Posterior vena cava (tissue), 2 donors: ENCODE results near the gene C1QB. TPM values are rescaled to one million over a fixed set of nuclear protein-coding genes. Genes with fewer than 3 reads are reported as not detected.

Experiments
- DNase-seq: peaks from one replicate; pipeline ENCODE4 v3.0.0-alpha.2; 2020; ENCODE audit warnings: low spot score
- intact Hi-C, 2 donors: fragments of 100-400 bp; cut with DNase I; formaldehyde crosslinking; loops; one replicate each; pipeline versions ENCODE4 v1.14.1 to v1.14.2; 2022 to 2023
- microRNA-seq, 2 donors: library from miRNA; unstranded; fragments of <30 nt; microRNA quantifications; one replicate each; pipeline ENCODE4 v1.2.0, GENCODE V29; 2020 to 2021; ENCODE audit warnings: borderline microRNAs expressed in 2 of 2
- total RNA-seq, 2 donors: library from RNA; stranded (reverse); fragmentation: NEBNext Ultra II Directional; extraction: Animal tissue kit (Norgen Biotek cat#: 25700); gene quantifications; one replicate each; pipeline ENCODE4 v1.2.1, GENCODE V29; 2021
- donor health status: DM: yes; HTN: yes; CAD: no.
- donor health status: DM: yes; HTN: yes; CAD: no.

The C1QB gene
- total RNA-seq, 2 donors from 2014 or later: 125 to 441 TPM

DNA sequence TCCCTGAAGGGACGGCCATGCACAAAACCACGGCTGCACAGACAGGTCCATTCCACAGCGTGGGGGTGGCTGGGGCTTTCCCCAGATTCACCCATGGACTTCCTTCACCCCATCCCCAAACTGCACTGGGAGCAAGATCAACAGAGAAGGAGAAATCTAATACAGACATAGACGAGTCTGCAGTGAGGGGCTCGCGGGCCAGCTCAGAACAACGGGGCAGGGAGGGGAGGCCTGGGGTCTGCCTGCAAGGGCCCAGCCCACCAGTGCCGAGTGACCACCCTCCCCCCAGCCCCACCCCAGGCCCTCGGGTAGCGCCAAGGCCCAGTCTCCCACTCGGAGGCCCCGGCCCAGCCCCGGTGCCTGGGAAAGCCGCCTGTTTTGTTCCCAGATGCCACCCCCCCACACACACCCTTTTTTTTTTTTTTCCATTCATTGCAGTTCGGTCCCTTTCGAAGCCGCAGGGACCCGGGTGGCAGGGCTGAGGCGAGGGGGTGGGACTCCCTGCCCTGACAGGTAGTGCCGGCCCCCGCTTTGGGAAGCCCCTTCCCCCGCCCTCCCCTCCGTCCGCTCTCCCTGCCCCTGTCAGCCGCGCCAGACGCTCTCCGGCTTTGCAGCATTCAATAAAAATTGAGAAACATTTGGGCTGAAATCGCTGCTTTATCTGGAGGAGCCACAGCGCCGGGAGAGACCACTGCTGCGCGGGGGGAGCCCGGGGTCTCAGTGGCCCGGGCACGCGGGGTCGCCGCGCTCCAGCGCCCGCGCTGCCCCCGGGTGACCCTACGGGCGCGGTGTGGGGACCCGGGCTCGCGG, 57.1 kb downstream of the C1QB start:
- intact Hi-C loops: loop anchor here in 1 of 2 donors (10.0 kb wide), 1 partner anchor 225 kb away; no protein-coding TSS in a partner anchor
- peak; percentile 90 for DNase-seq

DNA sequence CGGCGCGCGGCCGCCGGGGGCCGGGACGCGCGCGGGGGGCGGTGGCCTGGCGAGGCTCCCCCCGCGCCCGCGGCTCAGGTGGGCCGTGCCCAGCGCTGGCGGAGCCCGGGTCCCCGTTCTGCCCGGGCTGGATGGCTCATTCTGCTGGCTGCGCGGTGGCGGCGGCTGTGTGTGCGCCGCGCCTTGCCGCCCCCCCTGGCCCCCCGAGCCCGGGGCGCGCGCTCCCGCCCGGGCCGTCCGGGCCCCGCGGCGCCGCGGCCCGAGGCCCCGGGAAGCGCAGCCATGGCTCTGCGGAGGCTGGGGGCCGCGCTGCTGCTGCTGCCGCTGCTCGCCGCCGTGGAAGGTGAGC, 57.6 kb downstream of the C1QB start, which contains the start of gene EPHB2:
Gene EPHB2, plus strand, starts transcription at position 139 of the 349 bp plus-strand sequence. Its CDS starts 144 bp downstream, at position 283.
- intact Hi-C loops: no loop called here
- DNase-seq: no peak

GRCh38 chr1:22711071-22711470, 58.0 kb downstream of the C1QB start:
- no peak for DNase-seq
- intact Hi-C loops: no loop called here

Small RNA genes within 50 kb of the gene (microRNA-seq; reads per million reads assigned to microRNA genes)
- gene MIR6127: 0 reads per million in 2 donors

Other genes starting within 250 kb of the C1QB start
- gene ZBTB40, start 201.4 kb upstream of the C1QB start, total RNA-seq: 10 to 100 TPM; 14.9 to 17.2 TPM
- not detected for gene EPHA8, start 89.7 kb upstream of the C1QB start, total RNA-seq
- 100 to 1,000 TPM in 1 of 2 donors, 10 to 100 TPM in 1; 72.6 to 301 TPM for gene C1QA, start 16.6 kb upstream of the C1QB start, total RNA-seq
- gene C1QC, start 9.6 kb upstream of the C1QB start, total RNA-seq: 100 to 1,000 TPM; 124 to 414 TPM
- gene EPHB2, start 57.6 kb downstream of the C1QB start, total RNA-seq: 10 to 100 TPM; 11.4 to 17.4 TPM